NCI-H1436 (cell line): Measurements from ENCODE around the gene MED13L.

Source experiments
- DNase-seq: peaks from one replicate; lab custom pipeline; 2025; lab: John Stamatoyannopoulos, UW

The MED13L gene

GRCh38 chr12:115968211-115968610 lies 309.3 kb downstream of the MED13L start:
- DNase-seq, result no peak

GRCh38 chr12:115966376-115966775 lies 311.1 kb downstream of the MED13L start:
- no peak for DNase-seq

GRCh38 chr12:115964626-115965025 lies 312.9 kb downstream of the MED13L start:
- no peak for DNase-seq

GRCh38 chr12:115964214-115964613 lies 313.3 kb downstream of the MED13L start:
- no peak for DNase-seq

GRCh38 chr12:115962216-115962615 lies 315.3 kb downstream of the MED13L start:
- DNase-seq, result no peak

GRCh38 chr12:115960868-115961802 lies 316.4 kb downstream of the MED13L start:
- DNase-seq, result no peak

- no peak for DNase-seq
Observed at GRCh38 chr12:115957686-115958290, 319.7 kb downstream of the MED13L start.

GRCh38 chr12:115956659-115957058 lies 320.8 kb downstream of the MED13L start:
- no peak for DNase-seq

- DNase-seq, result no peak
Observed at GRCh38 chr12:115956236-115956635, 321.3 kb downstream of the MED13L start.

GRCh38 chr12:115953450-115953849 lies 324.0 kb downstream of the MED13L start:
- no peak for DNase-seq

GRCh38 chr12:115953031-115953430 lies 324.5 kb downstream of the MED13L start:
- no peak for DNase-seq

GRCh38 chr12:115950959-115951358 lies 326.5 kb downstream of the MED13L start:
- no peak for DNase-seq

GRCh38 chr12:115949675-115950074 lies 327.8 kb downstream of the MED13L start:
- DNase-seq, result no peak

GRCh38 chr12:115947696-115948062 lies 329.8 kb downstream of the MED13L start:
- DNase-seq, result no peak

- no peak for DNase-seq
Observed at GRCh38 chr12:115946867-115947695, 330.4 kb downstream of the MED13L start.

GRCh38 chr12:115946092-115946491 lies 331.4 kb downstream of the MED13L start:
- DNase-seq, result no peak

GRCh38 chr12:115945491-115945885 lies 332.0 kb downstream of the MED13L start:
- no peak for DNase-seq

- DNase-seq, result no peak
Observed at GRCh38 chr12:115944837-115945490, 332.5 kb downstream of the MED13L start.

- no peak for DNase-seq
Observed at GRCh38 chr12:115944392-115944742, 333.1 kb downstream of the MED13L start.

GRCh38 chr12:115943630-115944391 lies 333.7 kb downstream of the MED13L start:
- DNase-seq, result no peak

GRCh38 chr12:115943310-115943629 lies 334.2 kb downstream of the MED13L start:
- no peak for DNase-seq

GRCh38 chr12:115942346-115942745 lies 335.1 kb downstream of the MED13L start:
- DNase-seq, result no peak
